ENCODE measurements around the gene KCNB1. TPM values are rescaled to one million over a fixed set of nuclear protein-coding genes. Genes with fewer than 3 reads are reported as not detected.
A peak's percentile ranks its signal among the peaks of the same experiment; 100 is the strongest.

The KCNB1 gene
- total and polyA plus RNA-seq, 2 experiments from 2014 or later = 0.06 to 0.10 TPM

- Histone ChIP-seq H3K27ac (no peak overlapping the region), H3K9me3 (ENCODE audit: low read depth) (no peaks in the 10 kb centered on the region), H3K4me1 (ENCODE audit: low read depth) (no peaks in the 10 kb centered on the region), H3K4me3 (no peak overlapping the region), H3K27me3 (peaks cover 2% of the 10 kb centered on the region), H3K36me3 (no peaks in the 10 kb centered on the region)
- no peak for TF ChIP-seq CTCF (IDR thresholded peaks at IDR 0.05; ENCODE audit: low read depth, low read length)
- no peak for DNase-seq (ENCODE audit: low read depth in 1 of 2, low spot score in 1 of 2)
Measured at GRCh38 chr20:49426395-49426794, 56.1 kb downstream of the KCNB1 start.

GRCh38 chr20:49424536-49424935 lies 57.9 kb downstream of the KCNB1 start:
- Histone ChIP-seq H3K4me1 (ENCODE audit: low read depth) (no peaks in the 10 kb centered on the region), H3K4me3 (no peak overlapping the region), H3K27me3 (no peaks in the 10 kb centered on the region), H3K27ac (no peak overlapping the region), H3K9me3 (ENCODE audit: low read depth) (no peaks in the 10 kb centered on the region), H3K36me3 (no peaks in the 10 kb centered on the region)
- DNase-seq (ENCODE audit: low read depth in 1 of 2, low spot score in 1 of 2) = no peak
- no peak for TF ChIP-seq CTCF (IDR thresholded peaks at IDR 0.05; ENCODE audit: low read depth, low read length)

GRCh38 chr20:49422161-49422560 lies 60.3 kb downstream of the KCNB1 start:
- Histone ChIP-seq H3K27me3 (no peaks in the 10 kb centered on the region), H3K9me3 (ENCODE audit: low read depth) (no peaks in the 10 kb centered on the region), H3K4me3 (no peak overlapping the region), H3K27ac (no peak overlapping the region), H3K4me1 (ENCODE audit: low read depth) (no peaks in the 10 kb centered on the region), H3K36me3 (no peaks in the 10 kb centered on the region)
- no peak for TF ChIP-seq CTCF (IDR thresholded peaks at IDR 0.05; ENCODE audit: low read depth, low read length)
- no peak for DNase-seq (ENCODE audit: low read depth in 1 of 2, low spot score in 1 of 2)

GRCh38 chr20:49420811-49421295 lies 61.6 kb downstream of the KCNB1 start:
- Histone ChIP-seq H3K27ac (no peak overlapping the region), H3K9me3 (ENCODE audit: low read depth) (no peaks in the 10 kb centered on the region), H3K27me3 (no peaks in the 10 kb centered on the region), H3K36me3 (no peaks in the 10 kb centered on the region), H3K4me3 (no peak overlapping the region), H3K4me1 (ENCODE audit: low read depth) (no peaks in the 10 kb centered on the region)
- no peak for TF ChIP-seq CTCF (IDR thresholded peaks at IDR 0.05; ENCODE audit: low read depth, low read length)
- peak in 1 of 2 donors; percentile 15 for DNase-seq (ENCODE audit: low read depth in 1 of 2, low spot score in 1 of 2)

GRCh38 chr20:49420292-49420691 lies 62.2 kb downstream of the KCNB1 start:
- Histone ChIP-seq H3K4me3 (no peak overlapping the region), H3K36me3 (no peaks in the 10 kb centered on the region), H3K27me3 (no peaks in the 10 kb centered on the region), H3K9me3 (ENCODE audit: low read depth) (no peaks in the 10 kb centered on the region), H3K27ac (no peak overlapping the region), H3K4me1 (ENCODE audit: low read depth) (no peaks in the 10 kb centered on the region)
- TF ChIP-seq CTCF (IDR thresholded peaks at IDR 0.05; ENCODE audit: low read depth, low read length) = no peak
- no peak for DNase-seq (ENCODE audit: low read depth in 1 of 2, low spot score in 1 of 2)

GRCh38 chr20:49419785-49420184 lies 62.7 kb downstream of the KCNB1 start:
- DNase-seq (ENCODE audit: low read depth in 1 of 2, low spot score in 1 of 2) = no peak
- H3K27me3 ChIP-seq = no peaks in the 10 kb centered on the region
- no peak overlapping the region for H3K4me3 ChIP-seq
- H3K36me3 ChIP-seq = no peaks in the 10 kb centered on the region
- no peaks in the 10 kb centered on the region for H3K4me1 ChIP-seq (ENCODE audit: low read depth)
- no peak for TF ChIP-seq CTCF (IDR thresholded peaks at IDR 0.05; ENCODE audit: low read depth, low read length)
- H3K27ac ChIP-seq = no peak overlapping the region
- H3K9me3 ChIP-seq (ENCODE audit: low read depth) = no peaks in the 10 kb centered on the region

Data from cardiac muscle cell (in vitro differentiated cells and primary cell).